Vagina (tissue), 2 donors: ENCODE data around the gene DPP6. TPM values are rescaled to one million over a fixed set of nuclear protein-coding genes. Genes with fewer than 3 reads are reported as not detected.

ENCODE experiments used
- DNase-seq, 2 donors: peaks; one replicate each; pipeline ENCODE4 v3.0.0-alpha.2; 2017; ENCODE audit errors: extremely low spot score in 2 of 2
- H3K27ac ChIP-seq: fragments of 200-600 bp; sonication (generic); one replicate; pipeline ENCODE4 v1.5.1; 2019
- H3K27me3 ChIP-seq: fragments of 200-600 bp; sonication (generic); one replicate; pipeline ENCODE4 v1.5.1; 2019
- H3K36me3 ChIP-seq, 2 donors: fragments of 200-600 bp; sonication (generic); one replicate each; pipeline ENCODE4 v1.5.1; 2017 to 2019
- H3K4me1 ChIP-seq: fragments of 200-600 bp; sonication (generic); one replicate; pipeline ENCODE4 v1.5.1; 2019
- H3K4me3 ChIP-seq, 2 donors: fragments of 200-600 bp; sonication (generic); 1 replicate in 1 of 2; 2 replicates in 1 of 2; pipeline ENCODE4 v1.5.1; 2016 to 2019
- H3K9me3 ChIP-seq: fragments of 200-600 bp; sonication (generic); one replicate; pipeline ENCODE4 v1.5.1; 2019
- CTCF ChIP-seq, 3 experiments: fragments of 450-650 bp in 2 of 3; fragments of 200-600 bp in 1 of 3; sonication (generic) in 1 of 3; IDR thresholded peaks; one replicate each; pipeline ENCODE4 v1.5.1; 2017 to 2019; ENCODE audit warnings: antibody characterized with exemption in 3 of 3, mild to moderate bottlenecking in 2 of 3, moderate library complexity in 2 of 3
- POLR2A ChIP-seq, 2 donors: fragments of 450-650 bp; IDR thresholded peaks; one replicate each; pipeline ENCODE4 v1.6.1; 2017; ENCODE audit warnings: antibody characterized with exemption in 2 of 2, mild to moderate bottlenecking in 2 of 2, moderate library complexity in 2 of 2
- POLR2AphosphoS5 ChIP-seq, 2 donors: sonication (generic); formaldehyde crosslinking; IDR thresholded peaks; one replicate each; pipeline ENCODE4 v1.9.0; 2017; ENCODE audit warnings: antibody characterized with exemption in 2 of 2, mild to moderate bottlenecking in 2 of 2, low read depth in 1 of 2; ENCODE audit not compliant: insufficient read depth in 1 of 2
- intact Hi-C: fragments of 100-400 bp; cut with DNase I; formaldehyde crosslinking; loops from one replicate; pipeline ENCODE4 v1.15.1; 2023
- total RNA-seq: library from RNA; depleted of rRNA; stranded (reverse); fragments of >200 nt; gene quantifications from one replicate; pipeline ENCODE4 v1.2.3, GENCODE V29; 2016

The DPP6 gene
- total RNA-seq, 1 donor from 2014 or later = 7.9 TPM

GRCh38 chr7:154647625-154648024 lies 595.4 kb downstream of the DPP6 start:
- no peaks in the 10 kb centered on the region for H3K36me3 ChIP-seq
- DNase-seq = no peak
- no peak overlapping the region for H3K4me3 ChIP-seq
- no peak overlapping the region for H3K27ac ChIP-seq
- intact Hi-C loops = no loop called here
- no peaks in the 10 kb centered on the region for H3K27me3 ChIP-seq
- H3K9me3 ChIP-seq = no peaks in the 10 kb centered on the region
- no peaks in the 10 kb centered on the region for H3K4me1 ChIP-seq
- no peak for TF ChIP-seq POLR2A (IDR thresholded peaks at IDR 0.05)
- TF ChIP-seq CTCF (IDR thresholded peaks at IDR 0.05) = no peak
- no peak for TF ChIP-seq POLR2AphosphoS5 (IDR thresholded peaks at IDR 0.05; ENCODE audit: insufficient read depth in 1 of 2, low read depth in 1 of 2)

DNA sequence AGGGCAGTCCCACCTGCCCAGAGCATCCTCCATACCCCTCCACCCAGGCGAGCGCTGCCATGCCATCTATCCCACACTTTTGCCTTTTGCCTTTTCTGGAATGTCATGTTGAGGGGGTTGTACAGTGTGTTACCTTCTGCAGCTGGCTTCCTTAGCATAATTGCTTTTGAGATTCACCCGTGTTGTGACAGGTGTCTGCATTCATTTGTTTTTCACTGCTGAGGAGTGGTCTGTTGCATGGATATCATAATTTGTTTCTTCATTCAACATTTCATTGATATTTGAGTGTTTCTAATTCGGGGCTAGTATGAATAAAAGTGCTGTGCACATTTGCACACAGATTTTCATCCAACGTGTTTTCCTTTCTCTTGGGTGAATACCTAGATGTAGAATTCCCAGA lies 596.8 kb downstream of the DPP6 start:
- intact Hi-C loops = no loop called here
- no peak for DNase-seq
- TF ChIP-seq POLR2A (IDR thresholded peaks at IDR 0.05) = no peak
- no peak for TF ChIP-seq POLR2AphosphoS5 (IDR thresholded peaks at IDR 0.05; ENCODE audit: insufficient read depth in 1 of 2, low read depth in 1 of 2)
- TF ChIP-seq CTCF (IDR thresholded peaks at IDR 0.05) = no peak
- H3K27ac ChIP-seq = no peak overlapping the region
- H3K4me3 ChIP-seq = no peak overlapping the region
- H3K4me1 ChIP-seq = no peaks in the 10 kb centered on the region
- H3K36me3 ChIP-seq = no peaks in the 10 kb centered on the region
- H3K9me3 ChIP-seq = no peaks in the 10 kb centered on the region
- no peaks in the 10 kb centered on the region for H3K27me3 ChIP-seq

GRCh38 chr7:154649434-154649833 lies 597.2 kb downstream of the DPP6 start:
- Histone ChIP-seq H3K4me3 (no peak overlapping the region), H3K4me1 (no peaks in the 10 kb centered on the region), H3K9me3 (no peaks in the 10 kb centered on the region), H3K27ac (no peak overlapping the region), H3K36me3 (no peaks in the 10 kb centered on the region), H3K27me3 (no peaks in the 10 kb centered on the region)
- intact Hi-C loops = no loop called here
- TF ChIP-seq POLR2AphosphoS5 (IDR thresholded peaks at IDR 0.05; ENCODE audit: insufficient read depth in 1 of 2, low read depth in 1 of 2) = no peak
- TF ChIP-seq POLR2A (IDR thresholded peaks at IDR 0.05) = no peak
- TF ChIP-seq CTCF (IDR thresholded peaks at IDR 0.05) = no peak
- DNase-seq = no peak

- no peaks in the 10 kb centered on the region for H3K4me1 ChIP-seq
- no peaks in the 10 kb centered on the region for H3K27me3 ChIP-seq
- H3K9me3 ChIP-seq = no peaks in the 10 kb centered on the region
- intact Hi-C loops = no loop called here
- H3K27ac ChIP-seq = no peak overlapping the region
- no peaks in the 10 kb centered on the region for H3K36me3 ChIP-seq
- H3K4me3 ChIP-seq = no peak overlapping the region
- DNase-seq = no peak
- no peak for TF ChIP-seq POLR2AphosphoS5 (IDR thresholded peaks at IDR 0.05; ENCODE audit: insufficient read depth in 1 of 2, low read depth in 1 of 2)
Observed at GRCh38 chr7:154650275-154650674, 598.1 kb downstream of the DPP6 start.

- no peak for DNase-seq
- Histone ChIP-seq H3K4me1 (no peaks in the 10 kb centered on the region), H3K36me3 (no peaks in the 10 kb centered on the region), H3K9me3 (no peaks in the 10 kb centered on the region), H3K4me3 (no peak overlapping the region), H3K27ac (no peak overlapping the region), H3K27me3 (no peaks in the 10 kb centered on the region)
- intact Hi-C loops = no loop called here
- no peak for TF ChIP-seq CTCF (IDR thresholded peaks at IDR 0.05)
- no peak for TF ChIP-seq POLR2AphosphoS5 (IDR thresholded peaks at IDR 0.05; ENCODE audit: insufficient read depth in 1 of 2, low read depth in 1 of 2)
- no peak for TF ChIP-seq POLR2A (IDR thresholded peaks at IDR 0.05)
Observed at GRCh38 chr7:154651501-154651900, 599.3 kb downstream of the DPP6 start.

GRCh38 chr7:154652564-154652963 lies 600.4 kb downstream of the DPP6 start:
- no peak for DNase-seq
- H3K4me1 ChIP-seq = no peaks in the 10 kb centered on the region
- intact Hi-C loops = no loop called here

More at GRCh38 chr7:154652564-154652963, 600.4 kb downstream of the DPP6 start:
- Histone ChIP-seq H3K4me3 (no peak overlapping the region), H3K9me3 (no peaks in the 10 kb centered on the region), H3K27ac (no peak overlapping the region), H3K36me3 (no peaks in the 10 kb centered on the region), H3K27me3 (no peaks in the 10 kb centered on the region)
- no peak for TF ChIP-seq CTCF (IDR thresholded peaks at IDR 0.05)
